IMR-90 (cell line): Measurements from ENCODE around the gene PTPRN2. TPM values are rescaled to one million over a fixed set of nuclear protein-coding genes. Genes with fewer than 3 reads are reported as not detected.

ENCODE experiments used
- ATAC-seq: fragments of 200-7000 bp; cut with Tn5 transposase; 2 replicates; pipeline ENCODE4 v1.9.1; 2020; ENCODE audit warnings: low read depth, mild to moderate bottlenecking, moderate library complexity
- BruUV-seq: library from RNA; stranded (reverse); fragments of 400-500 nt; replicated peaks from 2 replicates; lab custom pipeline; 2021; lab: Mats Ljungman, UMichigan
- CTCF ChIA-PET: fragments of 300-600 bp; formaldehyde crosslinking; extraction: SDS; loops from one replicate; lab custom pipeline; 2021; ENCODE audit warnings: antibody characterized with exemption; lab: Yijun Ruan, JAX
- POLR2A ChIA-PET: fragments of 300-600 bp; sonication (Branson Sonifier 250); formaldehyde crosslinking; loops from one replicate; lab custom pipeline; 2022; ENCODE audit warnings: antibody characterized with exemption; ENCODE audit not compliant: unreplicated experiment; lab: Charles Lee
- DNase-seq: peaks from one replicate; pipeline ENCODE4 v3.0.0; 2013
- H2AFZ ChIP-seq: replicated peaks from 2 replicates; pipeline ENCODE3; 2013; ENCODE audit warnings: low read length, mild to moderate bottlenecking; ENCODE audit not compliant: poor library complexity
- H2AK5ac ChIP-seq: 2 replicates; pipeline ENCODE4 v1.6.1; 2013; ENCODE audit warnings: low read depth, low read length, inconsistent platforms
- H2AK9ac ChIP-seq: replicated peaks from 2 replicates; pipeline ENCODE3; 2013; ENCODE audit warnings: mild to moderate bottlenecking, low read depth, low read length, moderate library complexity; ENCODE audit not compliant: poor library complexity
- H2BK120ac ChIP-seq: 2 replicates; pipeline ENCODE4 v1.6.1; 2013; ENCODE audit warnings: low read depth, low read length, inconsistent platforms
- H2BK15ac ChIP-seq: 3 replicates; pipeline ENCODE4 v1.6.1; 2013; ENCODE audit warnings: low read depth, low read length, inconsistent platforms
- H2BK20ac ChIP-seq: 2 replicates; pipeline ENCODE4 v1.6.1; 2013; ENCODE audit warnings: low read depth, mild to moderate bottlenecking, inconsistent platforms, low read length, moderate library complexity
- H2BK5ac ChIP-seq: 2 replicates; pipeline ENCODE4 v1.6.1; 2013; ENCODE audit warnings: mild to moderate bottlenecking, low read depth, low read length, inconsistent platforms; ENCODE audit not compliant: poor library complexity, severe bottlenecking
- H3K14ac ChIP-seq: replicated peaks from 2 replicates; pipeline ENCODE4 v1.6.1; 2013; ENCODE audit warnings: low read depth, low read length, inconsistent platforms
- H3K18ac ChIP-seq: 2 replicates; pipeline ENCODE4 v1.6.1; 2013; ENCODE audit warnings: low read depth, low read length, control low read depth
- H3K23ac ChIP-seq: 2 replicates; pipeline ENCODE4 v1.6.1; 2013; ENCODE audit warnings: low read depth, low read length, inconsistent platforms
- H3K27ac ChIP-seq: 2 replicates; pipeline ENCODE4 v1.5.1; 2013; ENCODE audit warnings: mild to moderate bottlenecking, control low read depth, low read length; ENCODE audit not compliant: insufficient read depth
- H3K27me3 ChIP-seq: 2 replicates; pipeline ENCODE4 v1.6.1; 2013; ENCODE audit warnings: low read length; ENCODE audit not compliant: control insufficient read depth, insufficient read depth
- H3K36me3 ChIP-seq: 2 replicates; pipeline ENCODE4 v1.6.1; 2013; ENCODE audit warnings: low read length, mixed read lengths; ENCODE audit not compliant: control insufficient read depth, insufficient read depth
- H3K4ac ChIP-seq: 2 replicates; pipeline ENCODE4 v1.6.1; 2013; ENCODE audit warnings: low read depth, low read length, inconsistent platforms
- H3K4me1 ChIP-seq: 2 replicates; pipeline ENCODE4 v1.6.1; 2013; ENCODE audit warnings: low read length, mixed read lengths; ENCODE audit not compliant: control insufficient read depth, insufficient read depth
- H3K4me2 ChIP-seq: 2 replicates; pipeline ENCODE4 v1.6.1; 2013; ENCODE audit warnings: low read depth, mild to moderate bottlenecking, control low read depth, low read length, moderate library complexity
- H3K4me3 ChIP-seq: 2 replicates; pipeline ENCODE4 v1.5.1; 2013; ENCODE audit warnings: low read depth, mild to moderate bottlenecking, control low read depth, low read length, moderate library complexity; ENCODE audit not compliant: insufficient read depth
- H3K56ac ChIP-seq: 2 replicates; pipeline ENCODE4 v1.6.1; 2013; ENCODE audit warnings: low read length, inconsistent platforms; ENCODE audit not compliant: insufficient read depth; ENCODE audit errors: extremely low read depth
- H3K79me1 ChIP-seq, 2 experiments: 2 replicates each; pipeline ENCODE4 v1.6.1; 2013; ENCODE audit warnings: low read length in 2 of 2, inconsistent platforms in 1 of 2, low read depth in 1 of 2
- H3K9ac ChIP-seq: 2 replicates; pipeline ENCODE4 v1.6.1; 2013; ENCODE audit warnings: low read depth, low read length, control low read depth
- H3K9me1 ChIP-seq: 2 replicates; pipeline ENCODE4 v1.6.1; 2013; ENCODE audit warnings: low read length, inconsistent platforms; ENCODE audit not compliant: insufficient read depth
- H3K9me3 ChIP-seq: 2 replicates; pipeline ENCODE4 v1.6.1; 2013; ENCODE audit warnings: low read length; ENCODE audit not compliant: control insufficient read depth, insufficient read depth
- H4K20me1 ChIP-seq: 2 replicates; pipeline ENCODE4 v1.6.1; 2013; ENCODE audit warnings: low read length, inconsistent platforms; ENCODE audit not compliant: insufficient read depth
- H4K5ac ChIP-seq: 2 replicates; pipeline ENCODE4 v1.6.1; 2013; ENCODE audit warnings: mild to moderate bottlenecking, low read depth, low read length, control low read depth
- H4K8ac ChIP-seq, 2 experiments: 2 replicates each; pipeline ENCODE4 v1.6.1; 2013; ENCODE audit warnings: low read depth in 2 of 2, low read length in 2 of 2, control low read depth in 1 of 2, inconsistent platforms in 1 of 2
- H4K91ac ChIP-seq: 2 replicates; pipeline ENCODE4 v1.6.1; 2013; ENCODE audit warnings: low read depth, low read length, inconsistent platforms; ENCODE audit not compliant: insufficient read depth
- BHLHE40 ChIP-seq: fragments of 150-350 bp; IDR thresholded peaks from 2 replicates; pipeline ENCODE4 v1.6.1; 2016; ENCODE audit warnings: mild to moderate bottlenecking, low read depth, low read length
- CEBPB ChIP-seq: IDR thresholded peaks from 2 replicates; pipeline ENCODE4 v1.6.1; 2012; ENCODE audit warnings: low read depth, low read length, improper control_type of control experiment
- CHD1 ChIP-seq: IDR thresholded peaks from 2 replicates; pipeline ENCODE4 v1.6.1; 2012; ENCODE audit warnings: low read depth, low read length, improper control_type of control experiment
- MAFK ChIP-seq: IDR thresholded peaks from 2 replicates; pipeline ENCODE4 v1.6.1; 2012; ENCODE audit warnings: low read depth, low read length, improper control_type of control experiment
- MAZ ChIP-seq: IDR thresholded peaks from 2 replicates; pipeline ENCODE4 v1.6.1; 2012; ENCODE audit warnings: low read depth, mild to moderate bottlenecking, low read length, improper control_type of control experiment, moderate library complexity, borderline replicate concordance
- MXI1 ChIP-seq: IDR thresholded peaks from 2 replicates; pipeline ENCODE4 v1.6.1; 2012; ENCODE audit warnings: low read depth, mild to moderate bottlenecking, low read length, moderate library complexity, borderline replicate concordance
- POLR2A ChIP-seq: IDR thresholded peaks from 2 replicates; pipeline ENCODE4 v1.6.1; 2012; ENCODE audit warnings: mild to moderate bottlenecking, low read depth, low read length
- RAD21 ChIP-seq: IDR thresholded peaks from 2 replicates; pipeline ENCODE4 v1.6.1; 2012; ENCODE audit warnings: low read length, improper control_type of control experiment
- RCOR1 ChIP-seq: IDR thresholded peaks from 2 replicates; pipeline ENCODE4 v1.6.1; 2012; ENCODE audit warnings: mild to moderate bottlenecking, low read length, improper control_type of control experiment; ENCODE audit not compliant: insufficient replicate concordance
- RFX5 ChIP-seq: IDR thresholded peaks from 2 replicates; pipeline ENCODE4 v1.8.0; 2012; ENCODE audit warnings: low read depth, mild to moderate bottlenecking, low read length, moderate library complexity
- SMC3 ChIP-seq: fragments of 150-350 bp; IDR thresholded peaks from 2 replicates; pipeline ENCODE4 v1.6.1; 2016; ENCODE audit warnings: low read depth, mild to moderate bottlenecking, antibody characterized with exemption, low read length, moderate library complexity
- WGBS, 2 experiments: methylation state at CpG; one replicate each; pipeline versions ENCODE4 v1.1.5 to v1.1.7; 2013; ENCODE audit warnings: missing lambda C conversion rate in 2 of 2; ENCODE audit not compliant: insufficient read length in 1 of 2; ENCODE audit errors: extremely low coverage in 2 of 2; 5-methylcytosine and 5-hydroxymethylcytosine counted together
- dilution Hi-C: fragments of 300-500 bp; cut with HindIII; formaldehyde crosslinking; loops from one replicate; pipeline ENCODE4 v1.14.3; 2018; ENCODE audit warnings: low sequenced_read_pairs; ENCODE audit not compliant: unreplicated experiment
- in situ Hi-C: fragments of 300-500 bp; cut with MboI; formaldehyde crosslinking; loops from 3 replicates; pipeline ENCODE4 v1.14.3; 2019; ENCODE audit warnings: low sequenced_read_pairs, inconsistent platforms, mixed read lengths
- intact Hi-C: fragments of 100-400 bp; cut with micrococcal nuclease; formaldehyde crosslinking; loops from 2 replicates; pipeline ENCODE4 v1.10.0; 2022
- polyA plus RNA-seq, 3 experiments: library from polyadenylated mRNA; depleted of rRNA; stranded (reverse); fragments of >200 nt; gene quantifications; 2 replicates each; pipeline ENCODE4 v1.2.3, GENCODE V29; 2012; ENCODE audit warnings: low replicate concordance in 1 of 3
- total RNA-seq: library from RNA; depleted of rRNA; stranded (reverse); fragments of >200 nt; gene quantifications from 2 replicates; pipeline ENCODE4 v1.2.3, GENCODE V29; 2012
- TF ChIP-seq, protein P1 (sequence below): fragments of 150-350 bp; IDR thresholded peaks from 2 replicates; pipeline ENCODE4 v1.6.1; 2016; ENCODE audit warnings: low read depth, mild to moderate bottlenecking, low read length, moderate library complexity, borderline replicate concordance
- TF ChIP-seq, protein P2 (sequence below): fragments of 150-350 bp; IDR thresholded peaks from 2 replicates; pipeline ENCODE4 v1.6.1; 2017; ENCODE audit warnings: mild to moderate bottlenecking, antibody characterized with exemption, low read length, low read depth

Gene PTPRN2
- total and polyA plus RNA-seq, 2 of the 4 experiments (the other 2 are of a cell fraction): 0.03 TPM; not detected in 1

DNA sequence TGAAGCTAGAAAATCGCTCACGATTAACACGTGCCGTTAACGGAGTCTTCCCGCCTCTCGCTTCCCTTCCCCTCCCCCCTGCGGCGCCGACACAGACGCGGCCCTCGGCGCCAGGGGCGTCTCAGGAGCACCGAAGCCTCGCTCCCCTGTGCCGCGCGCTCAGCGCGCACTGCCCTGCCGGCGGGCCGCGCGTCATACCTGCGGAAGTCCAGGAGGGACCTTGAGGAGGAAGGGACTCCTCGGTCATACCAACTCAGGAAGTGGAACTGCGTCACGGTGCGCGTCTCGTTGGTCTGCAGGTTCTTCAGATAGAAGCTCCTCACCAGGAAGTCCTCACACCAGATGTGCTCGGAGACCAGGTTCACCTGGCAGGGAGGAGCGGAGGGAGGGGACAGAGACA is 1011.2 kb downstream of the PTPRN2 start:
- Histone ChIP-seq H2AFZ (no peak overlapping the region), H2BK20ac (no peak overlapping the region), H3K4me2 (no peak overlapping the region), H3K4me1 (no peaks in the 10 kb centered on the region), H3K9me1 (no peaks in the 10 kb centered on the region), H2AK5ac (no peak overlapping the region), H3K36me3 (no peaks in the 10 kb centered on the region), H3K27me3 (no peaks in the 10 kb centered on the region), H3K79me1 (no peaks in the 10 kb centered on the region), H2BK5ac (no peak overlapping the region), H4K20me1 (no peaks in the 10 kb centered on the region), H3K23ac (no peak overlapping the region), H3K4me3 (no peak overlapping the region), H2BK15ac (no peak overlapping the region), H3K9ac (no peak overlapping the region), H3K18ac (no peak overlapping the region), H2BK120ac (no peak overlapping the region), H4K5ac (no peak overlapping the region), H3K9me3 (peaks cover 34% of the 10 kb centered on the region), H2AK9ac (no peak overlapping the region), H3K27ac (no peak overlapping the region), H3K4ac (no peak overlapping the region), H3K14ac (no peak overlapping the region), H3K56ac (no peak overlapping the region), H4K91ac (no peak overlapping the region), H4K8ac (no peak overlapping the region)
- intact Hi-C loops: no loop called here
- ChIA-PET POLR2A (no interaction called here), CTCF (no interaction called here)
- dilution Hi-C loops: no loop called here
- no TSS peak for BruUV-seq
- TF ChIP-seq POLR2A (no peak), MAFK (no peak), CHD1 (no peak), RAD21 (no peak), MAZ (no peak), MXI1 (no peak), RCOR1 (no peak), RFX5 (no peak), SMC3 (no peak), BHLHE40 (no peak), CEBPB (no peak)
- TF ChIP-seq, protein P1, sequence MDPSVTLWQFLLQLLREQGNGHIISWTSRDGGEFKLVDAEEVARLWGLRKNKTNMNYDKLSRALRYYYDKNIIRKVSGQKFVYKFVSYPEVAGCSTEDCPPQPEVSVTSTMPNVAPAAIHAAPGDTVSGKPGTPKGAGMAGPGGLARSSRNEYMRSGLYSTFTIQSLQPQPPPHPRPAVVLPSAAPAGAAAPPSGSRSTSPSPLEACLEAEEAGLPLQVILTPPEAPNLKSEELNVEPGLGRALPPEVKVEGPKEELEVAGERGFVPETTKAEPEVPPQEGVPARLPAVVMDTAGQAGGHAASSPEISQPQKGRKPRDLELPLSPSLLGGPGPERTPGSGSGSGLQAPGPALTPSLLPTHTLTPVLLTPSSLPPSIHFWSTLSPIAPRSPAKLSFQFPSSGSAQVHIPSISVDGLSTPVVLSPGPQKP: no peak
- TF ChIP-seq, protein P2, sequence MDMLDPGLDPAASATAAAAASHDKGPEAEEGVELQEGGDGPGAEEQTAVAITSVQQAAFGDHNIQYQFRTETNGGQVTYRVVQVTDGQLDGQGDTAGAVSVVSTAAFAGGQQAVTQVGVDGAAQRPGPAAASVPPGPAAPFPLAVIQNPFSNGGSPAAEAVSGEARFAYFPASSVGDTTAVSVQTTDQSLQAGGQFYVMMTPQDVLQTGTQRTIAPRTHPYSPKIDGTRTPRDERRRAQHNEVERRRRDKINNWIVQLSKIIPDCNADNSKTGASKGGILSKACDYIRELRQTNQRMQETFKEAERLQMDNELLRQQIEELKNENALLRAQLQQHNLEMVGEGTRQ: no peak
- ATAC-seq (no peak), DNase-seq (no peak)
- WGBS, 2 experiments: no CpG with 5 or more reads among the region's 36 CpGs
- in situ Hi-C loops: no loop called here
